Breast epithelium (tissue), 3 donors: ENCODE data around the gene SERGEF.

Experiments
- CTCF ChIP-seq, 3 donors: fragments of 450-650 bp; IDR thresholded peaks; one replicate each; pipeline ENCODE4 v1.5.1; 2016 to 2017; ENCODE audit warnings: antibody characterized with exemption in 3 of 3, mild to moderate bottlenecking in 3 of 3, moderate library complexity in 3 of 3
- POLR2A ChIP-seq: fragments of 450-650 bp; IDR thresholded peaks from one replicate; pipeline ENCODE4 v1.6.1; 2016; ENCODE audit warnings: antibody characterized with exemption, mild to moderate bottlenecking, moderate library complexity
- POLR2AphosphoS5 ChIP-seq, 3 donors: sonication (generic); formaldehyde crosslinking; IDR thresholded peaks; one replicate each; pipeline ENCODE4 v1.6.1; 2017; ENCODE audit warnings: antibody characterized with exemption in 3 of 3

GRCh38 chr11:17778352-17778751, 234.5 kb downstream of the SERGEF start:
- TF ChIP-seq CTCF (IDR thresholded peaks at IDR 0.05) (no peak), POLR2AphosphoS5 (IDR thresholded peaks at IDR 0.05) (no peak), POLR2A (no peak)
